ENCODE measurements around the gene THSD7A. TPM values are rescaled to one million over a fixed set of nuclear protein-coding genes. Genes with fewer than 3 reads are reported as not detected.

THSD7A gene
- total and polyA plus RNA-seq, 2 donors: 0.50 to 1.5 TPM

DNA sequence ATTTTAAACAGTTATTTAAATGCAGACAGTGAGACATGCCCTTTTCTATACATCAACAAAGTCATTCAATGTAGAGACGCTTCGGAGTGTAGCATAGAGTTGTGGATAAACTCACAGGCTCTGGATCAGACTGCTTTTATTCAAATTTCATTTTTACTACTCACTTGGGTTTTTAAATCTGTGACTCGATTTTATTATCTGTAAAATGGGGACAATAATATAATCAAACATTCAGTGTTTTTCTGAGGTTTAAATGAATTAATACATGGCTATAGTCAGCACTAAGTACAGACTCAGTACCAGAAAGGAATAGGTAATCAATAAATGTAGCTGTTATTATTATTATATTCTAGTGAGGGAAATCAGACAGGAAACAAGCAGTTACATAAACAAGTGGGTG is 43.4 kb downstream of the THSD7A start:
- no peak for DNase-seq (ENCODE audit: low read depth in 6 of 9, low spot score in 9 of 9)
- Histone ChIP-seq H3K4me1 (ENCODE audit: control insufficient read depth in 2 of 2, insufficient read depth in 2 of 2, low read length in 2 of 2) (no peaks in the 10 kb centered on the region), H3K27ac (ENCODE audit: low read depth in 1 of 2, low read length in 1 of 2) (no peak overlapping the region), H3K9me3 (ENCODE audit: control insufficient read depth in 2 of 2, insufficient read depth in 1 of 2, low read length in 1 of 2) (no peaks in the 10 kb centered on the region), H3K27me3 (ENCODE audit: control insufficient read depth in 2 of 2, insufficient read depth in 1 of 2, low read length in 1 of 2) (no peaks in the 10 kb centered on the region), H3K36me3 (ENCODE audit: control insufficient read depth in 2 of 2, insufficient read depth in 2 of 2, low read length in 1 of 2) (no peaks in the 10 kb centered on the region), H3K4me3 (ENCODE audit: low read length in 2 of 2) (no peak overlapping the region)
- 95% methylated on average over 3 of the region's 3 CpGs for WGBS

DNA sequence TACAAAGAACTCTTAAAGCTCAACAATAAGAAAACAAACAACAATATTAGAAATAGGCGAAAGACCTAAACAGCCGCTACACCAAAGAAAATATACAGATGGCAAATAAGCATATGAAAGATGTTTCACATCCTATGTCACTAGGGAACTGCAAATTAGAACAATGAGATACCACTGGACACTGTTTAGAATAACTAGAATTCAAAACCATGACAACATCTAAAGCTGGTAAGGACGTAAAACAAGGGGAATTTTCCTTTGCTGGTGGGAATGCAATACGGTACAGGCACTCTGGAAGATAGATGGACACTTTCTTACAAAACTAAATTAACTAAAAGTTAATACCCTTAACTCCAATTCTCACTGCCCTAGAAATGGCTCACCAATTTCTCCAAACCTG is 44.5 kb downstream of the THSD7A start:
- no peak for DNase-seq (ENCODE audit: low read depth in 6 of 9, low spot score in 9 of 9)
- WGBS: 93% methylated on average over 4 of the region's 4 CpGs
- H3K9me3 ChIP-seq (ENCODE audit: control insufficient read depth in 2 of 2, insufficient read depth in 1 of 2, low read length in 1 of 2): no peaks in the 10 kb centered on the region

DNA sequence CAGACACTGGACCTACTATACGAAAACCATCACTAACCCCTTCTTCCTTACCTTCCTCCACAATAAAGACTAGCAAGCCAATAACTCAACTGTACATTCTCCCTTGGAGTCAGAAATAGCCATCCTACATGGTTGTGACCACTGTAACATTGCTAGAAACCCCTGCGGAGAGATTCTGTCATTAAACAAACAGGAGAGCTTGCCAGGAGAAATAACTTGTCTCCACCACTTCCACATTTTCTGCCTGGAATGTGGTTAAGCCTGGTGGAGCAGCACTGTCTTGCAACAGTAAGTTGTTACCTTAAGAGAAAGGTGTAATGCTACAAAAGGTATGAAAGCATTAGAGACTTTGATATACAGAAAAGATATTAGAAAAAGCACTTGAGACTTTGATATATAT is 45.8 kb downstream of the THSD7A start:
- H3K4me1 ChIP-seq (ENCODE audit: control insufficient read depth in 2 of 2, insufficient read depth in 2 of 2, low read length in 2 of 2): peaks cover 0 to under 1% of the 10 kb centered on the region in 2 donors
- no peaks in the 10 kb centered on the region for H3K9me3 ChIP-seq (ENCODE audit: control insufficient read depth in 2 of 2, insufficient read depth in 1 of 2, low read length in 1 of 2)
- no peaks in the 10 kb centered on the region for H3K27me3 ChIP-seq (ENCODE audit: control insufficient read depth in 2 of 2, insufficient read depth in 1 of 2, low read length in 1 of 2)
- H3K4me3 ChIP-seq (ENCODE audit: low read length in 2 of 2): no peak overlapping the region
- 94% methylated on average over 2 of the region's 2 CpGs for WGBS
- no peak for DNase-seq (ENCODE audit: low read depth in 6 of 9, low spot score in 9 of 9)
- H3K27ac ChIP-seq (ENCODE audit: low read depth in 1 of 2, low read length in 1 of 2): no peak overlapping the region
- H3K36me3 ChIP-seq (ENCODE audit: control insufficient read depth in 2 of 2, insufficient read depth in 2 of 2, low read length in 1 of 2): no peaks in the 10 kb centered on the region

More for the DNA sequence above, 44.5 kb downstream of the THSD7A start:
- no peaks in the 10 kb centered on the region for H3K36me3 ChIP-seq (ENCODE audit: control insufficient read depth in 2 of 2, insufficient read depth in 2 of 2, low read length in 1 of 2)
- no peaks in the 10 kb centered on the region for H3K27me3 ChIP-seq (ENCODE audit: control insufficient read depth in 2 of 2, insufficient read depth in 1 of 2, low read length in 1 of 2)
- H3K4me3 ChIP-seq (ENCODE audit: low read length in 2 of 2): no peak overlapping the region
- no peaks in the 10 kb centered on the region for H3K4me1 ChIP-seq (ENCODE audit: control insufficient read depth in 2 of 2, insufficient read depth in 2 of 2, low read length in 2 of 2)
- H3K27ac ChIP-seq (ENCODE audit: low read depth in 1 of 2, low read length in 1 of 2): no peak overlapping the region

DNA sequence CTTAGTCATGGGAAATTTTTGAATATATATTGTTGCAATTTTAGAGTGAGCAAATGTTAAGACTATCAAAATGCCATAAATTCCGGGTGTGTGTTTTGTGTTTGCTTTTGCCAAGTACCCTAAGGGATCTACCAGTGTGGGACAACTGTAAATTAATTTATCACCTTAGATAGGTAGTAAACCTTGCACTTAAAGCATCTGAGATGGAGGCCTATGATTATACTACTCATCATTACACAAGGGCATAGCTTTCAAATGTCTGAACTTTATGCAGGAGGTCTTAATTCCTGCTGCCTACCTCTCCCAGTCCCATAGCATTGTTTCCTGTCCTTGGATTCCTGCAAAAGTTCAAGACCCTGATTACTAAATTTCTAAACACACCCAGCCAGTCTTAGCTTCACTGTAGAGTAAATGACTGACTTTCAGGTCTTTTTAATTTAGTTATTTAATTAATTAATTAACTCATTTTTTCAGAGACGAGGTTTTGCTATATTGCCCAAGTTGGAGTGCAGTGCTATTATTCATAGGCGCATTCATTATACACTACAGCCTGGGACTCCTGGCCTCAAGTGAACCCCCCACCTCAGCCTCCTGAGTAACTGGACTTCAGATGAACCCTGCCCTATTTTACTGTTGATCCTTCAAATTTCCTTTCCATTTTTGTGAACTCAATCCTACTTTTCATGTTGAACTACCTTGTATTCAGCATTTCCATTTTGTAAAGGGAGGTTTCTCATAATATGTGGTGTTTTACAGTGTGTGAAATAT is 47.0 kb downstream of the THSD7A start:
- Histone ChIP-seq H3K27ac (ENCODE audit: low read depth in 1 of 2, low read length in 1 of 2) (no peak overlapping the region), H3K36me3 (ENCODE audit: control insufficient read depth in 2 of 2, insufficient read depth in 2 of 2, low read length in 1 of 2) (no peaks in the 10 kb centered on the region)
- WGBS: 94% methylated on average over 3 of the region's 3 CpGs

DNA sequence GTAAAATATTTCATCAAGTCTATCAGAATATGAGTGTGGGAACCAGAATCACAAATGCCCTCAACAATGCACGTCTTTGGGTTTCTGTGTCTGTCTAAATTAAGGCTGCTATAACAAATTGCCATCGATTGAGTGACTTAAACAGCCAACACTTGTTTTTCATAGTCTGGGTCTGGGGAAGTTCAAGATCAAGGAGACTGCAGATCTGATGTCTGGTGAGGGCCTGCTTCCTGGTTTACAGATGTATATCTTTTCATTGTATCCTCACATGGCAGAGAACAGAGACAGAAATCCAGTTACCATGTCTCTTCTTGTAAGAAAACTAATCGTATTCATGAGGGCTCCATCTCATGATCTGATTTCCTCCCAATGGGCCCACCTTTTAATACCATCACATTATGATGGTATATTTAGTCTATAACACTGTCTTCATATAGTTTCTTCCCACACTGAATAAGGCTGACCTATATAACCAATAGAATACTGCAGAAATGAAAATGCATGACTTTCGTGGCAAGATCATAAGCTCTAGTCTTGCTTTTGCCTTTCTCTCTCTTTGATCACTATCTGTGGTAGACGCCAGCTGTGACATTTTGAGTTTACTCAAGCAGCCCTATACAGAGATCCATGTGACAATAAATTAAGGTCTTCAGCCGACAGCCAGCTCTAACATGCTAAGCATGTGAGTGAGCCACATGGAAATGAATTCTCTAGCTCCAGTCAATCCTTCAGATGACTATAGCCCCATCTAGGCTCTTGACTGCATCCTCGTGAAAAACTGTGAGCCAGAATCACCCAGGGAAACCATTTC is 51.9 kb downstream of the THSD7A start:
- Histone ChIP-seq H3K36me3 (ENCODE audit: control insufficient read depth in 2 of 2, insufficient read depth in 2 of 2, low read length in 1 of 2) (no peaks in the 10 kb centered on the region), H3K27me3 (ENCODE audit: control insufficient read depth in 2 of 2, insufficient read depth in 1 of 2, low read length in 1 of 2) (no peaks in the 10 kb centered on the region), H3K4me1 (ENCODE audit: control insufficient read depth in 2 of 2, insufficient read depth in 2 of 2, low read length in 2 of 2) (peaks cover 0 to 5% of the 10 kb centered on the region in 2 donors), H3K27ac (ENCODE audit: low read depth in 1 of 2, low read length in 1 of 2) (peak overlapping the region in 1 of 2 donors; percentile 68), H3K9me3 (ENCODE audit: control insufficient read depth in 2 of 2, insufficient read depth in 1 of 2, low read length in 1 of 2) (no peaks in the 10 kb centered on the region), H3K4me3 (ENCODE audit: low read length in 2 of 2) (no peak overlapping the region)
- DNase-seq (ENCODE audit: low read depth in 6 of 9, low spot score in 9 of 9): peak in 8 of 9 donors; percentile 24 to 82 (median 49)
- 84% methylated on average over 7 of the region's 7 CpGs for WGBS

More for the DNA sequence above, 47.0 kb downstream of the THSD7A start:
- Histone ChIP-seq H3K4me1 (ENCODE audit: control insufficient read depth in 2 of 2, insufficient read depth in 2 of 2, low read length in 2 of 2) (peaks cover 0 to 5% of the 10 kb centered on the region in 2 donors), H3K4me3 (ENCODE audit: low read length in 2 of 2) (no peak overlapping the region), H3K27me3 (ENCODE audit: control insufficient read depth in 2 of 2, insufficient read depth in 1 of 2, low read length in 1 of 2) (no peaks in the 10 kb centered on the region), H3K9me3 (ENCODE audit: control insufficient read depth in 2 of 2, insufficient read depth in 1 of 2, low read length in 1 of 2) (no peaks in the 10 kb centered on the region)
- no peak for DNase-seq (ENCODE audit: low read depth in 6 of 9, low spot score in 9 of 9)

DNA sequence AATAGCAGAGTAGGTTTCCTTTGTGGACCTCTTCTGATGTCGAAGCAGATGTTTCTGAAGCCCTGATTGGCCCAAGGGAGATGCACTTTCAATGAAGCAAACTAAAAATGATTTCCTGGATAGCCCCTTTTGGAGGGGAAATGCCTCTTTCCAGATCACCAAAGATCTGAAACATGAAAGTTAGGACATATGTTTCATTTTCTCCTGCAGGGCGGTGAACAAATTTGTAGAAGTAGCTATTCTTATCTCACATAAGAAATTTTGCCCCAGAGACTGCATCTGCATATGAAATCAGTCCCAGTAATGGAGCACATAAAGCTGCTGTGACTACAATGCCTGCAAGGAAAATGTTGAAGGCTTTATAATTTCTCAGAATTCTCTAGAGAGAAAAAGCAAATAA is 56.0 kb downstream of the THSD7A start:
- 84% methylated on average over 2 of the region's 2 CpGs for WGBS
- H3K36me3 ChIP-seq (ENCODE audit: control insufficient read depth in 2 of 2, insufficient read depth in 2 of 2, low read length in 1 of 2): no peaks in the 10 kb centered on the region
- DNase-seq (ENCODE audit: low read depth in 6 of 9, low spot score in 9 of 9): no peak

DNA sequence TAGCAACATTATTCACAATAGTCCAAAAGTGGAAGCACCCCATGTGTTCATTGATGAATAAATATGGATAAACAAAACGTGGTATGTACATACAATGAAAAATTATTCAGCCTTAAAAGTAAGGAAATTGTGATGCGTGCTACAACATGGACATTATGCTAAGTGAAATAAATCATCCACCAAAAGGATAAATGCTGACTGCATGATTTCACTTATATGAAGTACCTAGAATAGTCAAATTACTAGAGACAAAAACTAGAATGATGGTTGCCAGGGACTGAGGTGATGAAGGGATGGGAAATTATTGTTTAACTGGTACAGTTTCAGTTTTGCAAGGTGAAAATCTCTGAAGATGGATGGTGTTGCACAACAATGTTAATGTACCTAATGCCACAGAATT is 56.6 kb downstream of the THSD7A start:
- no peaks in the 10 kb centered on the region for H3K27me3 ChIP-seq (ENCODE audit: control insufficient read depth in 2 of 2, insufficient read depth in 1 of 2, low read length in 1 of 2)

More for the DNA sequence above, 56.0 kb downstream of the THSD7A start:
- Histone ChIP-seq H3K9me3 (ENCODE audit: control insufficient read depth in 2 of 2, insufficient read depth in 1 of 2, low read length in 1 of 2) (no peaks in the 10 kb centered on the region), H3K27me3 (ENCODE audit: control insufficient read depth in 2 of 2, insufficient read depth in 1 of 2, low read length in 1 of 2) (no peaks in the 10 kb centered on the region), H3K4me3 (ENCODE audit: low read length in 2 of 2) (no peak overlapping the region), H3K27ac (ENCODE audit: low read depth in 1 of 2, low read length in 1 of 2) (no peak overlapping the region), H3K4me1 (ENCODE audit: control insufficient read depth in 2 of 2, insufficient read depth in 2 of 2, low read length in 2 of 2) (peaks cover 0 to 3% of the 10 kb centered on the region in 2 donors)

DNA sequence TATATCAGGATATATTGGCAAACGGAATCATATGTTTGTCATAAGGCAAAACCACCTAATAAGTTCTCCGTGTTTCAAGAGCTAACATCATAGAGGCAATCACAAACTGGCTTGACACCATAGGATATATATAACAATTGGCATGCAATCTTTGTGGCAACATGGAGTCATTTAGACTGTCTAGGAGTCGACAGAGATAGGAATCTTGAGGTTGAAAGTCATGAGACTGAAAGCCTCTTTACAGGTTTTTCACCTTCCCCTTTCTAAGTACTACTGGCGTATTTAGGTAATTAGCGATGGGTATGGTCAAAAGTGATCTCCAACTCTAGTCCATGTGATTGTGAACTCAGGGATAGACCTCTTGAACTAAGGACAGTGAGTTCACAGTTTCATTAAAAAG is 63.7 kb downstream of the THSD7A start:
- Histone ChIP-seq H3K4me1 (ENCODE audit: control insufficient read depth in 2 of 2, insufficient read depth in 2 of 2, low read length in 2 of 2) (no peaks in the 10 kb centered on the region), H3K27me3 (ENCODE audit: control insufficient read depth in 2 of 2, insufficient read depth in 1 of 2, low read length in 1 of 2) (no peaks in the 10 kb centered on the region), H3K27ac (ENCODE audit: low read depth in 1 of 2, low read length in 1 of 2) (no peak overlapping the region), H3K36me3 (ENCODE audit: control insufficient read depth in 2 of 2, insufficient read depth in 2 of 2, low read length in 1 of 2) (no peaks in the 10 kb centered on the region), H3K9me3 (ENCODE audit: control insufficient read depth in 2 of 2, insufficient read depth in 1 of 2, low read length in 1 of 2) (no peaks in the 10 kb centered on the region), H3K4me3 (ENCODE audit: low read length in 2 of 2) (no peak overlapping the region)
- WGBS: 86% methylated on average over 5 of the region's 5 CpGs
- no peak for DNase-seq (ENCODE audit: low read depth in 6 of 9, low spot score in 9 of 9)

More for the DNA sequence above, 56.6 kb downstream of the THSD7A start:
- Histone ChIP-seq H3K9me3 (ENCODE audit: control insufficient read depth in 2 of 2, insufficient read depth in 1 of 2, low read length in 1 of 2) (no peaks in the 10 kb centered on the region), H3K36me3 (ENCODE audit: control insufficient read depth in 2 of 2, insufficient read depth in 2 of 2, low read length in 1 of 2) (no peaks in the 10 kb centered on the region), H3K4me1 (ENCODE audit: control insufficient read depth in 2 of 2, insufficient read depth in 2 of 2, low read length in 2 of 2) (peaks cover 0 to under 1% of the 10 kb centered on the region in 2 donors), H3K4me3 (ENCODE audit: low read length in 2 of 2) (no peak overlapping the region), H3K27ac (ENCODE audit: low read depth in 1 of 2, low read length in 1 of 2) (no peak overlapping the region)
- DNase-seq (ENCODE audit: low read depth in 6 of 9, low spot score in 9 of 9): no peak
- 92% methylated on average over 2 of the region's 2 CpGs for WGBS

DNA sequence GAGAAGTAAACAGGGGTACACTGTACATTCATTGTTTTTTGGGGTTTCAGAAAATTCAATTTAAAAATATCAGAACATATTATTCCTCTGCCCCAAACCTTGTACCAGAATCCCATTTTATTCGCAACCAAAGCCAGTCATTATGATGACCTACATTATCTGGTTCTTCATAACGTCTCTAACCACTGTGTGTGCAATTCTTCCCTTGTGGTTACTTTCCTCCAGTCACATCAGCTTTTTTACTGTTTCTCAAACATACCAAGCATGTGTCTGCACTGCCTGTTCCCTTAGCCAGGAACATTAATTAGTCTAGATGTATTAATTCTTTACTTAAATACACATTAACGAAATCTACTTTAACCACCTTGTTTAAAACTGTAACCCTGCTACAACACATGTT is 64.8 kb downstream of the THSD7A start:
- H3K9me3 ChIP-seq (ENCODE audit: control insufficient read depth in 2 of 2, insufficient read depth in 1 of 2, low read length in 1 of 2): no peaks in the 10 kb centered on the region
- no peak overlapping the region for H3K27ac ChIP-seq (ENCODE audit: low read depth in 1 of 2, low read length in 1 of 2)
- 88% methylated on average over 3 of the region's 3 CpGs for WGBS
- H3K4me1 ChIP-seq (ENCODE audit: control insufficient read depth in 2 of 2, insufficient read depth in 2 of 2, low read length in 2 of 2): no peaks in the 10 kb centered on the region
- H3K36me3 ChIP-seq (ENCODE audit: control insufficient read depth in 2 of 2, insufficient read depth in 2 of 2, low read length in 1 of 2): no peaks in the 10 kb centered on the region
- H3K4me3 ChIP-seq (ENCODE audit: low read length in 2 of 2): no peak overlapping the region
- H3K27me3 ChIP-seq (ENCODE audit: control insufficient read depth in 2 of 2, insufficient read depth in 1 of 2, low read length in 1 of 2): no peaks in the 10 kb centered on the region
- DNase-seq (ENCODE audit: low read depth in 6 of 9, low spot score in 9 of 9): peak in 1 of 9 donors; percentile 24
